ENCODE results near the gene TBC1D16.
A peak's percentile ranks its signal among the peaks of the same experiment; 100 is the strongest.

The TBC1D16 gene

GRCh38 chr17:79935197-79935885, 100.3 kb downstream of the TBC1D16 start:
- no peak for DNase-seq

- DNase-seq = no peak
These were observed 101.1 kb downstream of the TBC1D16 start for GRCh38 chr17:79934653-79934970.

- no peak for DNase-seq
These were observed 101.6 kb downstream of the TBC1D16 start for GRCh38 chr17:79933863-79934652.

GRCh38 chr17:79932451-79933306, 103.0 kb downstream of the TBC1D16 start:
- DNase-seq = no peak

GRCh38 chr17:79931817-79932309, 103.8 kb downstream of the TBC1D16 start:
- DNase-seq = no peak

- no peak for DNase-seq
These were observed 104.5 kb downstream of the TBC1D16 start for GRCh38 chr17:79930877-79931816.

GRCh38 chr17:79930062-79930876, 105.4 kb downstream of the TBC1D16 start:
- no peak for DNase-seq

- no peak for DNase-seq
These were observed 106.2 kb downstream of the TBC1D16 start for GRCh38 chr17:79929257-79930061.

- DNase-seq = no peak
These were observed 107.0 kb downstream of the TBC1D16 start for GRCh38 chr17:79928502-79929256.

- no peak for DNase-seq
These were observed 107.8 kb downstream of the TBC1D16 start for GRCh38 chr17:79927688-79928501.

GRCh38 chr17:79927136-79927661, 108.5 kb downstream of the TBC1D16 start:
- DNase-seq = no peak

GRCh38 chr17:79926605-79927135, 109.0 kb downstream of the TBC1D16 start:
- no peak for DNase-seq

- no peak for DNase-seq
These were observed 109.5 kb downstream of the TBC1D16 start for GRCh38 chr17:79926142-79926604.

GRCh38 chr17:79925242-79925957, 110.3 kb downstream of the TBC1D16 start:
- DNase-seq = no peak

- no peak for DNase-seq
These were observed 111.1 kb downstream of the TBC1D16 start for GRCh38 chr17:79924639-79924976.

GRCh38 chr17:79923974-79924638, 111.6 kb downstream of the TBC1D16 start:
- DNase-seq = peak; percentile 59

- no peak for DNase-seq
These were observed 112.9 kb downstream of the TBC1D16 start for GRCh38 chr17:79922798-79923197.

All from stimulated activated CD4-positive, alpha-beta T cell treated with anti-CD3 and anti-CD28 coated beads, Interleukin-1b, Interleukin-23, amount 100 ng/mL, for 48 hours (primary cell).